Keratinocyte (primary cell): ENCODE data around the gene KLF7. TPM values are rescaled to one million over a fixed set of nuclear protein-coding genes. Genes with fewer than 3 reads are reported as not detected.

ENCODE experiments used
- DNase-seq: peaks from one replicate; pipeline ENCODE4 v3.0.0-alpha.2; 2011; ENCODE audit warnings: low read depth, missing footprints, low spot score
- FAIRE-seq: peaks from 2 replicates; lab custom pipeline; 2011; peaks lifted over from hg19 to GRCh38; lab: Jason Lieb, UNC
- H2AFZ ChIP-seq: 2 replicates; pipeline ENCODE4 v1.6.0; 2012; ENCODE audit warnings: low read length, control low read depth, inconsistent platforms; ENCODE audit not compliant: control insufficient read depth
- H3K27ac ChIP-seq: 2 replicates; pipeline ENCODE4 v1.5.1; 2011; ENCODE audit warnings: low read length; ENCODE audit not compliant: control insufficient read depth, insufficient read depth
- H3K27me3 ChIP-seq: 3 replicates; pipeline ENCODE4 v1.6.0; 2011; ENCODE audit warnings: low read length; ENCODE audit not compliant: control insufficient read depth, insufficient read depth; ENCODE audit errors: extremely low read depth
- H3K36me3 ChIP-seq, 2 experiments: 2 replicates in 1 of 2; 3 replicates in 1 of 2; pipeline ENCODE4 v1.5.1; 2011; ENCODE audit warnings: low read length in 2 of 2, mild to moderate bottlenecking in 1 of 2; ENCODE audit not compliant: control insufficient read depth in 2 of 2, insufficient read depth in 2 of 2; ENCODE audit errors: extremely low read depth in 1 of 2
- H3K4me1 ChIP-seq: 3 replicates; pipeline ENCODE4 v1.5.1; 2011; ENCODE audit warnings: low read length; ENCODE audit not compliant: control insufficient read depth, insufficient read depth; ENCODE audit errors: extremely low read depth
- H3K4me2 ChIP-seq: 3 replicates; pipeline ENCODE4 v1.6.0; 2011; ENCODE audit warnings: low read depth, low read length; ENCODE audit not compliant: control insufficient read depth, insufficient read depth; ENCODE audit errors: extremely low read depth
- H3K4me3 ChIP-seq, 3 experiments: fragments of 200-600 bp in 1 of 3; sonication (generic) in 1 of 3; 2 replicates in 2 of 3; 3 replicates in 1 of 3; pipeline ENCODE4 v1.5.1; 2011 to 2016; ENCODE audit warnings: low read length in 3 of 3, mild to moderate bottlenecking in 3 of 3, control low read depth in 2 of 3, inconsistent platforms in 1 of 3, low read depth in 1 of 3, mixed read lengths in 1 of 3, mixed run types in 1 of 3, moderate library complexity in 1 of 3; ENCODE audit not compliant: control insufficient read depth in 2 of 3, insufficient read depth in 2 of 3; ENCODE audit errors: extremely low read depth in 1 of 3
- H3K79me2 ChIP-seq: 2 replicates; pipeline ENCODE4 v1.6.0; 2012; ENCODE audit warnings: low read length; ENCODE audit not compliant: control insufficient read depth, insufficient read depth
- H3K9ac ChIP-seq: 3 replicates; pipeline ENCODE4 v1.6.0; 2011; ENCODE audit warnings: low read length; ENCODE audit not compliant: control insufficient read depth, insufficient read depth; ENCODE audit errors: extremely low read depth
- H3K9me1 ChIP-seq: 3 replicates; pipeline ENCODE4 v1.6.0; 2011; ENCODE audit warnings: low read length; ENCODE audit not compliant: control insufficient read depth, insufficient read depth; ENCODE audit errors: extremely low read depth
- H3K9me3 ChIP-seq: 2 replicates; pipeline ENCODE4 v1.5.1; 2012; ENCODE audit warnings: low read depth, low read length; ENCODE audit not compliant: control insufficient read depth
- H4K20me1 ChIP-seq: 3 replicates; pipeline ENCODE4 v1.6.0; 2011; ENCODE audit warnings: low read length; ENCODE audit not compliant: control insufficient read depth, insufficient read depth; ENCODE audit errors: extremely low read depth
- EZH2 ChIP-seq: IDR thresholded peaks from one replicate; pipeline ENCODE4 v1.6.1; 2012; ENCODE audit warnings: inconsistent platforms, mild to moderate bottlenecking, low read length, moderate library complexity
- dilution Hi-C: fragments of 300-500 bp; cut with MboI; formaldehyde crosslinking; loops from one replicate; pipeline ENCODE4 v1.7.0; 2020; ENCODE audit warnings: low sequenced_read_pairs; ENCODE audit not compliant: extremely low pct_ligation_motif_present
- polyA plus RNA-seq, 5 experiments: library from polyadenylated mRNA; depleted of rRNA in 3 of 5; stranded (reverse) in 3 of 5; stranded (forward) in 1 of 5; unstranded in 1 of 5; fragments of >200 nt; gene quantifications; 1 replicate in 1 of 5; 2 replicates in 3 of 5; 3 replicates in 1 of 5; pipeline versions ENCODE4 v1.2.1 to v1.2.3, GENCODE V29; 2011 to 2012; ENCODE audit warnings: missing spikeins in 2 of 5, low read depth in 1 of 5, low replicate concordance in 1 of 5
- TF ChIP-seq, protein P1 (sequence below), 3 experiments: IDR thresholded peaks in 1 of 3; conservative IDR thresholded peaks in 1 of 3; optimal IDR thresholded peaks in 1 of 3; 2 replicates in 2 of 3; 3 replicates in 1 of 3; pipeline versions ENCODE3 to v1.5.1; 2011; ENCODE audit warnings: low read length in 3 of 3, mild to moderate bottlenecking in 3 of 3, moderate library complexity in 2 of 3, control low read depth in 1 of 3, inconsistent platforms in 1 of 3; ENCODE audit not compliant: insufficient read depth in 2 of 3; ENCODE audit errors: extremely low read depth in 1 of 3

The KLF7 gene
- polyA plus RNA-seq, 1 donor (not counting 4 experiments of a cell fraction or from before 2014, with no cell fraction given) = 44.7 TPM

DNA sequence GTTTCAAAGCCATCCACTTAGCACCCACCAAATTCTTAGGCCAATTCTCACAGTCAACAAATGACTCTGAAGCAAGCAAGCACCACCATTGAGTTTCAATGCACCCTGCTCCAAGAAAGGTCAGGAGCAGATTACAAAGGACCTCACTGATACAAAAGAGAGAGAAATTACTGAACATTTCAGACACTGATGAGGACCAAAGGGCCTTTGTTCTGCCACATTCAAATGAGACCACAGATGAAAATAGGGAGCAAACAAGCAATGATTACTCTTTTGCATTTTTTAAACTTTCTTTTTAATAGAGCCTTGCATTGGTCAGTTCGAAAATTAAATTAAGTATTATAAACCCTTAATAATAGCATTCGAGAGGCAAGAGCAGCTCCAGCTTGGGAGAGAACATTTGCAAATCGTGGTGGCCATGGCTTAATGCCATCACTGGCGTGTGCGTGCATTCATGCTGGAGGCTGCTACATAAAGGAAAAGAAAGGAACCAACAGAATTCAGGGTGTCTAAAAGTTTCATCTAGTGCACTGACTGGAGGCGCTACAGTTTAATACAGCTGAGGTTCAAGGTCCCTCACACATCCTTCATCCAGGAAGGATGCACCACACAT, 87.5 kb downstream of the KLF7 start:
- Histone ChIP-seq H3K36me3 (peaks cover 19 to 39% of the 10 kb centered on the region in 2 experiments), H3K27ac (no peak overlapping the region), H3K4me2 (no peak overlapping the region), H3K9me1 (peaks cover 2% of the 10 kb centered on the region), H4K20me1 (peaks cover 3% of the 10 kb centered on the region), H3K27me3 (no peaks in the 10 kb centered on the region), H3K9ac (no peak overlapping the region), H3K4me1 (no peaks in the 10 kb centered on the region), H3K9me3 (no peaks in the 10 kb centered on the region), H3K4me3 (no peak overlapping the region), H3K79me2 (peaks cover 4% of the 10 kb centered on the region), H2AFZ (no peak overlapping the region)
- TF ChIP-seq, protein P1, sequence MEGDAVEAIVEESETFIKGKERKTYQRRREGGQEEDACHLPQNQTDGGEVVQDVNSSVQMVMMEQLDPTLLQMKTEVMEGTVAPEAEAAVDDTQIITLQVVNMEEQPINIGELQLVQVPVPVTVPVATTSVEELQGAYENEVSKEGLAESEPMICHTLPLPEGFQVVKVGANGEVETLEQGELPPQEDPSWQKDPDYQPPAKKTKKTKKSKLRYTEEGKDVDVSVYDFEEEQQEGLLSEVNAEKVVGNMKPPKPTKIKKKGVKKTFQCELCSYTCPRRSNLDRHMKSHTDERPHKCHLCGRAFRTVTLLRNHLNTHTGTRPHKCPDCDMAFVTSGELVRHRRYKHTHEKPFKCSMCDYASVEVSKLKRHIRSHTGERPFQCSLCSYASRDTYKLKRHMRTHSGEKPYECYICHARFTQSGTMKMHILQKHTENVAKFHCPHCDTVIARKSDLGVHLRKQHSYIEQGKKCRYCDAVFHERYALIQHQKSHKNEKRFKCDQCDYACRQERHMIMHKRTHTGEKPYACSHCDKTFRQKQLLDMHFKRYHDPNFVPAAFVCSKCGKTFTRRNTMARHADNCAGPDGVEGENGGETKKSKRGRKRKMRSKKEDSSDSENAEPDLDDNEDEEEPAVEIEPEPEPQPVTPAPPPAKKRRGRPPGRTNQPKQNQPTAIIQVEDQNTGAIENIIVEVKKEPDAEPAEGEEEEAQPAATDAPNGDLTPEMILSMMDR (optimal IDR thresholded peaks at IDR 0.05 in 1 of 3, IDR thresholded peaks at IDR 0.05 in 1 of 3, conservative IDR thresholded peaks at IDR 0.05 in 1 of 3; ENCODE audit: extremely low read depth in 1 of 3, insufficient read depth in 2 of 3, low read length in 3 of 3) = no peak
- TF ChIP-seq EZH2 = no peak
- dilution Hi-C loops = no loop called here
- DNase-seq = no peak
- FAIRE-seq = no peak

DNA sequence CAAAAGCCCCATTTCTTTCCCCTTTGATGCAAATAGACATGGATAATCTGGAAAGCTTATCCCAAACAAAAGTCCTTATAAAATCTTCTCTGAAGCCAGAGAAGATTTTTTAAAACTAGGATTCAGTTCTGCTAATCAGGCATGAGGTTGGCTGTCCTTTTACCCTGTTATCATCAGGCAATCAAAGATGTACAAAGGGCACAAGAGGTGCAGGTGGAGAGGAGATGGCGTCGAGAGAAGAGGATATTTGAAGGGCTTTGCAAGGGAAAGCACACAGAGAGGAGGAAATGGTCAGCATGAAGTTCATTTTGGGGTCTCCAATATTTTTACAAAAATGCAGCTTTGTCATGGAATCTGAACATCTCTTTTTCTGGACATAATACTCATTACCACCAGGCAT, 88.5 kb downstream of the KLF7 start:
- FAIRE-seq = no peak
- Histone ChIP-seq H3K36me3 (peaks cover 19 to 33% of the 10 kb centered on the region in 2 experiments), H3K27ac (no peak overlapping the region), H3K4me1 (no peaks in the 10 kb centered on the region), H3K79me2 (peaks cover 4% of the 10 kb centered on the region), H3K9ac (no peak overlapping the region), H3K4me3 (no peak overlapping the region), H2AFZ (no peak overlapping the region), H3K27me3 (no peaks in the 10 kb centered on the region), H3K4me2 (no peak overlapping the region), H4K20me1 (peaks cover 3% of the 10 kb centered on the region), H3K9me3 (no peaks in the 10 kb centered on the region), H3K9me1 (peaks cover 2% of the 10 kb centered on the region)
- DNase-seq = no peak
- TF ChIP-seq EZH2 = no peak
- TF ChIP-seq, protein P1 (optimal IDR thresholded peaks at IDR 0.05 in 1 of 3, IDR thresholded peaks at IDR 0.05 in 1 of 3, conservative IDR thresholded peaks at IDR 0.05 in 1 of 3; ENCODE audit: extremely low read depth in 1 of 3, insufficient read depth in 2 of 3, low read length in 3 of 3) = no peak
- dilution Hi-C loops = no loop called here
